K562 (cell line): ENCODE data around the gene CLASP2. TPM values are rescaled to one million over a fixed set of nuclear protein-coding genes. Genes with fewer than 3 reads are reported as not detected.

Experiments used
- ATAC-seq: fragments of 200-7000 bp; cut with Tn5 transposase; 3 replicates; pipeline ENCODE4 v1.9.1; 2020; ENCODE audit warnings: moderate library complexity
- BruUV-seq: library from RNA; stranded (reverse); fragments of 400-500 nt; replicated peaks from 2 replicates; lab custom pipeline; 2021; lab: Mats Ljungman, UMichigan
- CTCF ChIA-PET: fragments of 300-600 bp; formaldehyde crosslinking; extraction: SDS; loops from one replicate; lab custom pipeline; 2021; ENCODE audit warnings: low intra/inter-chr PET ratio; lab: Yijun Ruan, JAX
- POLR2A ChIA-PET: fragments of 300-600, 350-650 bp; sonication (Branson Sonifier 250); formaldehyde crosslinking; extraction: SDS; loops from one replicate; lab custom pipeline; 2021; ENCODE audit warnings: antibody characterized with exemption, inconsistent platforms; lab: Yijun Ruan, JAX
- DNase-seq, 4 experiments: peaks; one replicate each; pipeline versions ENCODE4 v3.0.0 to v3.0.0-alpha.2; 2011 to 2018; ENCODE audit warnings: low spot score in 3 of 4, mixed read lengths in 3 of 4; ENCODE audit errors: extremely low read depth in 1 of 4
- FAIRE-seq: peaks from 2 replicates; lab custom pipeline; 2011; peaks lifted over from hg19 to GRCh38; lab: Jason Lieb, UNC
- H2AFZ ChIP-seq: 2 replicates; pipeline ENCODE4 v1.6.0; 2011; ENCODE audit warnings: low read depth, low read length, control low read depth, inconsistent platforms
- H3K27ac ChIP-seq: fragments of 200-600 bp; 3 replicates; pipeline ENCODE4 v1.8.0; 2011; ENCODE audit warnings: low read depth, mild to moderate bottlenecking, control low read depth, inconsistent platforms, low read length, moderate library complexity, mixed read lengths; ENCODE audit errors: extremely low read depth
- H3K27me3 ChIP-seq, 2 experiments: fragments of 300-600 bp in 1 of 2; 2 replicates in 1 of 2; 3 replicates in 1 of 2; pipeline versions ENCODE4 v1.6.0 to v1.8.0; 2011; ENCODE audit warnings: inconsistent platforms in 2 of 2, low read length in 2 of 2, mild to moderate bottlenecking in 1 of 2, mixed read lengths in 1 of 2, moderate library complexity in 1 of 2; ENCODE audit not compliant: control insufficient read depth in 2 of 2, insufficient read depth in 2 of 2
- H3K36me3 ChIP-seq: fragments of 300-600 bp; 3 replicates; pipeline ENCODE4 v1.8.0; 2011; ENCODE audit warnings: mild to moderate bottlenecking, low read length, inconsistent platforms; ENCODE audit not compliant: control insufficient read depth, insufficient read depth
- H3K4me1 ChIP-seq, 2 experiments: fragments of 200-600 bp in 1 of 2; replicated peaks in 1 of 2; 2 replicates in 1 of 2; 3 replicates in 1 of 2; pipeline versions ENCODE4 v1.5.1 to v1.8.0; 2011; ENCODE audit warnings: inconsistent platforms in 2 of 2, low read length in 2 of 2, mild to moderate bottlenecking in 1 of 2, mixed read lengths in 1 of 2, moderate library complexity in 1 of 2; ENCODE audit not compliant: control insufficient read depth in 2 of 2, insufficient read depth in 2 of 2
- H3K4me2 ChIP-seq: 2 replicates; pipeline ENCODE4 v1.6.1; 2011; ENCODE audit warnings: low read length, control low read depth, inconsistent platforms, mixed read lengths; ENCODE audit not compliant: insufficient read depth
- H3K4me3 ChIP-seq: fragments of 200-600 bp; sonication (generic), shearing (Covaris generic); 2 replicates; pipeline ENCODE4 v1.5.1; 2016; ENCODE audit warnings: control low read depth, inconsistent platforms
- H3K79me2 ChIP-seq: fragments of 200-600 bp; 3 replicates; pipeline ENCODE4 v1.8.0; 2011; ENCODE audit warnings: low read length, inconsistent platforms; ENCODE audit not compliant: control insufficient read depth, insufficient read depth
- H3K9ac ChIP-seq, 2 experiments: 2 replicates each; pipeline versions ENCODE4 v1.6.0 to v1.6.1; 2011; ENCODE audit warnings: low read depth in 2 of 2, low read length in 2 of 2, control low read depth in 1 of 2, inconsistent platforms in 1 of 2, mild to moderate bottlenecking in 1 of 2, mixed read lengths in 1 of 2; ENCODE audit not compliant: insufficient read depth in 1 of 2
- H3K9me1 ChIP-seq: one replicate; pipeline ENCODE4 v1.6.0; 2011; ENCODE audit warnings: inconsistent platforms, mild to moderate bottlenecking, low read length, moderate library complexity; ENCODE audit not compliant: control insufficient read depth, insufficient read depth
- H3K9me3 ChIP-seq: replicated peaks from 2 replicates; pipeline ENCODE4 v1.5.1; 2011; ENCODE audit warnings: low read depth, low read length, inconsistent platforms; ENCODE audit not compliant: control insufficient read depth, insufficient read depth
- H4K20me1 ChIP-seq: replicated peaks from 2 replicates; pipeline ENCODE4 v1.6.1; 2011; ENCODE audit warnings: low read length, inconsistent platforms, mixed read lengths; ENCODE audit not compliant: control insufficient read depth, insufficient read depth
- ARHGAP35 ChIP-seq: fragments of 450-650 bp; IDR thresholded peaks from 2 replicates; pipeline ENCODE4 v1.6.1; 2018; ENCODE audit not compliant: partially characterized antibody
- ARID1B ChIP-seq: fragments of 450-650 bp; IDR thresholded peaks from 2 replicates; pipeline ENCODE4 v1.6.1; 2016; ENCODE audit warnings: antibody characterized with exemption, mild to moderate bottlenecking, inconsistent platforms
- CBFA2T2 ChIP-seq: fragments of 450-650 bp; conservative IDR thresholded peaks from 2 replicates; pipeline ENCODE4 v1.6.1; 2017; ENCODE audit warnings: mild to moderate bottlenecking
- CBFA2T3 ChIP-seq: fragments of 450-650 bp; IDR thresholded peaks from 2 replicates; pipeline ENCODE4 v1.6.1; 2017
- CHD1 ChIP-seq: fragments of 200-600 bp; sonication (generic); IDR thresholded peaks from one replicate; pipeline ENCODE4 v1.6.1; 2012; ENCODE audit warnings: mild to moderate bottlenecking, moderate library complexity, low read length, inconsistent platforms
- CTCF ChIP-seq, 3 experiments: IDR thresholded peaks in 2 of 3; conservative IDR thresholded peaks in 1 of 3; 2 replicates each; pipeline ENCODE4 v1.5.1; 2011 to 2012; ENCODE audit warnings: low read length in 3 of 3, mild to moderate bottlenecking in 3 of 3, control low read depth in 2 of 3, improper control_type of control experiment in 1 of 3, inconsistent platforms in 1 of 3, low read depth in 1 of 3, mixed read lengths in 1 of 3, moderate library complexity in 1 of 3; ENCODE audit not compliant: insufficient read depth in 2 of 3
- JUND ChIP-seq, 2 experiments: IDR thresholded peaks; 2 replicates in 1 of 2; 3 replicates in 1 of 2; pipeline ENCODE4 v1.6.1; 2011; ENCODE audit warnings: borderline replicate concordance in 2 of 2, low read depth in 2 of 2, low read length in 2 of 2, improper control_type of control experiment in 1 of 2, missing biosample characterization in 1 of 2, missing genetic modification characterization in 1 of 2, missing genetic modification reagents in 1 of 2
- NFATC3 ChIP-seq: fragments of 450-650 bp; IDR thresholded peaks from 2 replicates; pipeline ENCODE4 v1.6.1; 2017; ENCODE audit warnings: mild to moderate bottlenecking
- SNRNP70 ChIP-seq: fragments of 200-400 bp; formaldehyde crosslinking; optimal IDR thresholded peaks from 2 replicates; pipeline ENCODE3; 2017; ENCODE audit warnings: low read depth, low read length
- ZNF121 ChIP-seq: sonication (generic); formaldehyde crosslinking; conservative IDR thresholded peaks from 2 replicates; pipeline ENCODE4 v1.8.0; 2022; ENCODE audit warnings: missing genetic modification reagents
- ZNF280B ChIP-seq: fragments of 250-450 bp; sonication (Bioruptor Pico); IDR thresholded peaks from 2 replicates; pipeline ENCODE4 v1.5.1; 2021; ENCODE audit warnings: mild to moderate bottlenecking
- ZNF436 ChIP-seq: fragments of 250-450, 450-650 bp; sonication (Bioruptor Pico); formaldehyde crosslinking; IDR thresholded peaks from 2 replicates; pipeline ENCODE4 v1.7.0; 2020; ENCODE audit warnings: mild to moderate bottlenecking
- ZNF449 ChIP-seq: fragments of 250-450 bp; sonication (Bioruptor Pico); IDR thresholded peaks from 2 replicates; pipeline ENCODE4 v1.8.0; 2022; ENCODE audit warnings: moderate library complexity, mild to moderate bottlenecking, inconsistent platforms
- WGBS: fragments of 100-300 bp; shearing (Covaris generic); methylation state at CpG from one replicate; pipeline ENCODE4 v1.1.6; 2016; ENCODE audit warnings: low coverage, mixed read lengths; ENCODE audit not compliant: insufficient coverage; ENCODE audit errors: missing lambda C conversion rate; 5-methylcytosine and 5-hydroxymethylcytosine counted together
- in situ Hi-C: fragments of 300-500 bp; cut with MboI; formaldehyde crosslinking; loops from 4 replicates; pipeline ENCODE4 v1.15.0; 2018; ENCODE audit warnings: inconsistent platforms, mixed read lengths
- intact Hi-C: fragments of 100-400 bp; cut with micrococcal nuclease; formaldehyde crosslinking; loops from 2 replicates; pipeline ENCODE4 v1.14.2; 2022
- polyA plus RNA-seq, 8 experiments: library from polyadenylated mRNA; depleted of rRNA in 4 of 8; stranded (reverse) in 5 of 8; unstranded in 3 of 8; fragments of >200 nt; fragmentation: Nextera tagmentation in 2 of 8; fragmentation: Illumina TruSeq in 1 of 8; extraction: Ambion mirVana in 2 of 8; extraction: Trizol in 1 of 8; gene quantifications; 2 replicates each; pipeline versions ENCODE4 v1.2.1 to v1.2.3, GENCODE V29; 2011 to 2014; ENCODE audit warnings: inconsistent platforms in 1 of 8, missing spikeins in 1 of 8
- total RNA-seq, 7 experiments: library from RNA; depleted of rRNA in 6 of 7; stranded (reverse); fragments of >200 nt in 6 of 7; fragmentation: Illumina TruSeq in 2 of 7; extraction: Trizol in 2 of 7; gene quantifications; 2 replicates each; pipeline versions ENCODE4 v1.2.1 to v1.2.3, GENCODE V29; 2011 to 2021; ENCODE audit warnings: low replicate concordance in 1 of 7
- TF ChIP-seq, protein P1 (sequence below): fragments of 250-450 bp; sonication (Bioruptor Pico); IDR thresholded peaks from 2 replicates; pipeline ENCODE4 v1.8.0; 2021; ENCODE audit warnings: mild to moderate bottlenecking, moderate library complexity

The CLASP2 gene
- total and polyA plus RNA-seq, 9 of the 15 experiments (the other 6 are each of a cell fraction or from before 2014, with no cell fraction given) = 13.5 to 107 (median 71.8) TPM

GRCh38 chr3:33473813-33474212 is 244.2 kb downstream of the CLASP2 start (continued):
- TF ChIP-seq CHD1 (no peak), CTCF (IDR thresholded peaks at IDR 0.05 in 2 of 3, conservative IDR thresholded peaks at IDR 0.05 in 1 of 3; ENCODE audit: insufficient read depth in 2 of 3, low read depth in 1 of 3, low read length in 3 of 3) (no peak), ZNF449 (CRISPR knock-in tag) (no peak), ZNF121 (CRISPR knock-in tag) (no peak), JUND (IDR thresholded peaks at IDR 0.05; ENCODE audit: borderline replicate concordance, low read depth, low read length) (no peak), JUND (tag; IDR thresholded peaks at IDR 0.05; ENCODE audit: borderline replicate concordance, low read depth, low read length) (no peak), NFATC3 (no peak)

DNA sequence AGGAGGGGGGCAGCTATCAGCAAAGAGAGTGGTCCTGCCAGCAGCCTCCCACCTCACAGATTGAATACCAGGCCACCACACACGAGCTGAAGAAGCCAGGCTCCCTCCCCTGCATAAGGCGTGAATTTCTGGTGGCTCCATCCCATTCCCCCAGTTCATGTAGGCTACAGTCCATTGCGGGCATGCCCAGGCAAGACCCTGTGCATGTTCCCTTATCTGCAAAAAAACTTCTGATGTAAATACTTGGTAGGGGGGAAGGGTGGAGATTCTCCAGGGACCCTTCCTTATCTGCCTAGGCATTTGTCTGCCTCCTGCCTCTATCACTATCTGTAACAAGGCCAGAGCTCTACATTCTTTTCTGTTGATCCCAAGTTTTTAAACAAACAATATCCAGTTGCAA is 250.3 kb downstream of the CLASP2 start:
- DNase-seq (peak in 1 of 4 experiments; percentile 37), ATAC-seq (no peak; the same call in 2 of the 3 replicates), FAIRE-seq (no peak)
- Histone ChIP-seq H4K20me1 (no peaks in the 10 kb centered on the region), H3K9ac (no peak overlapping the region), H3K36me3 (no peaks in the 10 kb centered on the region), H3K27ac (no peak overlapping the region), H3K9me3 (peaks cover 4% of the 10 kb centered on the region), H3K4me2 (no peak overlapping the region), H3K27me3 (no peaks in the 10 kb centered on the region), H3K4me1 (no peaks in the 10 kb centered on the region), H3K79me2 (no peaks in the 10 kb centered on the region), H2AFZ (no peak overlapping the region), H3K9me1 (no peaks in the 10 kb centered on the region), H3K4me3 (no peak overlapping the region)
- WGBS = 13% methylated on average over 3 of the region's 3 CpGs
- no TSS peak for BruUV-seq
- in situ Hi-C loops = no loop called here
- ChIA-PET POLR2A (interaction anchor here (0.8 kb wide), 2 partner anchors 27 to 29 kb away, joined by 3 read pairs; no protein-coding TSS in a partner anchor), CTCF (no interaction called here)
- intact Hi-C loops = no loop called here
- no peak for TF ChIP-seq ZNF436
- peak; percentile 50 for TF ChIP-seq CBFA2T2
- no peak for TF ChIP-seq SNRNP70
- TF ChIP-seq ARHGAP35 = no peak
- 0 out of 2 replicates have a peak, but pooled peaks have one; percentile 44 for TF ChIP-seq ARID1B
- TF ChIP-seq, protein P1, sequence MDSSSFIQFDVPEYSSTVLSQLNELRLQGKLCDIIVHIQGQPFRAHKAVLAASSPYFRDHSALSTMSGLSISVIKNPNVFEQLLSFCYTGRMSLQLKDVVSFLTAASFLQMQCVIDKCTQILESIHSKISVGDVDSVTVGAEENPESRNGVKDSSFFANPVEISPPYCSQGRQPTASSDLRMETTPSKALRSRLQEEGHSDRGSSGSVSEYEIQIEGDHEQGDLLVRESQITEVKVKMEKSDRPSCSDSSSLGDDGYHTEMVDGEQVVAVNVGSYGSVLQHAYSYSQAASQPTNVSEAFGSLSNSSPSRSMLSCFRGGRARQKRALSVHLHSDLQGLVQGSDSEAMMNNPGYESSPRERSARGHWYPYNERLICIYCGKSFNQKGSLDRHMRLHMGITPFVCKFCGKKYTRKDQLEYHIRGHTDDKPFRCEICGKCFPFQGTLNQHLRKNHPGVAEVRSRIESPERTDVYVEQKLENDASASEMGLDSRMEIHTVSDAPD (CRISPR knock-in tag) = no peak
- peak; percentile 69 for TF ChIP-seq CBFA2T3
- TF ChIP-seq ZNF280B (CRISPR knock-in tag) = no peak
